ENCODE results near the gene KRTAP5-8. TPM values are rescaled to one million over a fixed set of nuclear protein-coding genes. Genes with fewer than 3 reads are reported as not detected.

Gene KRTAP5-8
- total RNA-seq, 2 donors from 2014 or later: not detected

- Mint-ChIP-seq H3K9me3 (peaks cover 0 to under 1% of the 10 kb centered on the region in 2 donors), H3K27me3 (ENCODE audit: low read depth) (no peaks in the 10 kb centered on the region), H3K36me3 (ENCODE audit: insufficient read depth in 2 of 2) (peaks cover 10 to 27% of the 10 kb centered on the region in 2 donors), H3K27ac (no peak overlapping the region), H3K4me1 (ENCODE audit: low read depth) (peaks cover 5% of the 10 kb centered on the region), H3K4me3 (no peak overlapping the region)
- no peak for ATAC-seq (replicated peaks in 1 of 2)
- DNase-seq: no peak
Observed at GRCh38 chr11:71499546-71499945, 38.3 kb upstream of the KRTAP5-8 start.

DNA sequence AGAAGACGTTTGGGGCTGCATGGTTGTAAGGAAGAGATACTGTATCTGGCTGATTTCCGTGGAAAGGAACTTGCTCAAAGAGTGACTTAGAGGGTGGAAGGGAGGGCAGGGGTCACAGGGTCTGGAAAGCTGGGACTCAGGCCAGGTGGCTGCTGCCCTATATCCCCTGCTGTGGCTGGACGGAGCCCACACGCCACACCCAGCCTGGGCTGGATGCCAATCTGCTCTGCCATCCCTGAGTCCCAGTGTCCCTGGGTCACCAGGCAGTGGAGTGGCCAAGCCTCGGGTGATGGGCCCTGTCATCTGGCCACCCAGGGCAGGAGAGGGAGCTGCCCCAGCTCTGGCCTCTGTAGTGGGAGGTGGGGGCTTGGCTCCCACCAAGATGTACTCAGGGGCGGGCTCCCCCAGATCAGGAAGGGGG is 37.2 kb upstream of the KRTAP5-8 start:
- ATAC-seq (replicated peaks in 1 of 2) (no peak), DNase-seq (no peak)
- peaks cover 12 to 22% of the 10 kb centered on the region in 2 donors for H3K36me3 Mint-ChIP-seq (ENCODE audit: insufficient read depth in 2 of 2)
- H3K4me3 Mint-ChIP-seq: no peak overlapping the region
- H3K27ac Mint-ChIP-seq: no peak overlapping the region
- no peaks in the 10 kb centered on the region for H3K27me3 Mint-ChIP-seq (ENCODE audit: low read depth)
- H3K4me1 Mint-ChIP-seq (ENCODE audit: low read depth): peaks cover 5% of the 10 kb centered on the region
- H3K9me3 Mint-ChIP-seq: peaks cover 0 to 2% of the 10 kb centered on the region in 2 donors

GRCh38 chr11:71501071-71501985 is 36.5 kb upstream of the KRTAP5-8 start:
- peaks cover 5% of the 10 kb centered on the region for H3K4me1 Mint-ChIP-seq (ENCODE audit: low read depth)
- no peak overlapping the region for H3K4me3 Mint-ChIP-seq
- H3K27ac Mint-ChIP-seq: no peak overlapping the region
- no peak for DNase-seq
- no peaks in the 10 kb centered on the region for H3K27me3 Mint-ChIP-seq (ENCODE audit: low read depth)
- H3K9me3 Mint-ChIP-seq: peaks cover 0 to 2% of the 10 kb centered on the region in 2 donors
- H3K36me3 Mint-ChIP-seq (ENCODE audit: insufficient read depth in 2 of 2): peaks cover 13 to 21% of the 10 kb centered on the region in 2 donors
- no peak for ATAC-seq (replicated peaks in 1 of 2)

DNA sequence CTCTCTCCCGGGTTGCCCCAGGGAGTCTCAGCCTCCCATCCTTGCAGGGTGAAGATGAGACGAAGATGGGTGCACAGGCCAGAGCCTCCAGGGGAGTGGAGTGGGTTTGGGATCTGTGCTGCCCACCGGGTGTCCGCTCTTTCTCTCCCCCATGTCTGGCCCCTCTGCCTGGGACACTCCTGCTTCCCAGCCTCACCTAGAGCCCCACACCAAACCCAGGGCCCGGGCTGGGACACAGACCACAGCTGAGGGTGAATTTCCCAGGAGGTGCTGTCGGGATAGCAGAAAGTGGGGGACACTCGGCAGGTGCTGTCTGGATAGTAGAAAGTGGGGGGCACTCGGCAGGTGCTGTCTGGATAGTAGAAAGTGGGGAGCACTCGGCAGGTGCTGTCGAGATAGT is 35.8 kb upstream of the KRTAP5-8 start:
- ATAC-seq (replicated peaks in 1 of 2): no peak
- peaks cover 1 to 5% of the 10 kb centered on the region in 2 donors for H3K9me3 Mint-ChIP-seq
- H3K4me1 Mint-ChIP-seq (ENCODE audit: low read depth): peaks cover 5% of the 10 kb centered on the region
- peaks cover 17 to 26% of the 10 kb centered on the region in 2 donors for H3K36me3 Mint-ChIP-seq (ENCODE audit: insufficient read depth in 2 of 2)
- H3K4me3 Mint-ChIP-seq: no peak overlapping the region
- H3K27me3 Mint-ChIP-seq (ENCODE audit: low read depth): no peaks in the 10 kb centered on the region
- H3K27ac Mint-ChIP-seq: no peak overlapping the region
- no peak for DNase-seq

DNA sequence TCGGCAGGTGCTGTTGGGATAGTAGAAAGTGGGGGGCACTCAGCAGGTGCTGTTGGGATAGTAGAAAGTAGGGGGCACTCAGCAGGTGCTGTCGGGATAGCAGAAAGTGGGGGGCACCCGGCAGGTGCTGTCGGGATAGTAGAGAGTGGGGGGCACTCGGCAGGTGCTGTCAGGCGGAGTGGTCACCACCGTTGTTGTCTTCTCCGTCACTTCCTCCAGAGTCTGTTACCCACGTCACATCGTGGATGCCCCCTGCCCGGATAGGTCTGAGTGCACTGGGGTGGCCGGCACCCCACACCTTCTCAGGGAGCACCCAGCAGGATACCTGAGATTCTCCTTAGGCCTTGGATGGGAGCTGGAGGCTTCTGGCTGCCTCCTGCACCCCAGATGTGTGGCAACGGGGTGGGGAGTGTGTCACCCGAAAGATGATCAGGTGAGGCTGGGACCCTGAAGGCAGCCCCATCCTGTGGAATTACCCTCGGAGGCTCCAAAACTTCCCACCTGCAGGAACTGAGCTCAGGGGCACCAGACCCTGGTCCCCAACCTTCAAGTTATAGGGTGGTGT is 34.9 kb upstream of the KRTAP5-8 start:
- ATAC-seq (replicated peaks in 1 of 2) (no peak), DNase-seq (no peak)
- Mint-ChIP-seq H3K27me3 (ENCODE audit: low read depth) (no peaks in the 10 kb centered on the region), H3K27ac (no peak overlapping the region), H3K9me3 (peaks cover 5 to 9% of the 10 kb centered on the region in 2 donors), H3K4me3 (no peak overlapping the region), H3K4me1 (ENCODE audit: low read depth) (peaks cover 5% of the 10 kb centered on the region), H3K36me3 (ENCODE audit: insufficient read depth in 2 of 2) (peaks cover 20 to 29% of the 10 kb centered on the region in 2 donors)

GRCh38 chr11:71504531-71504930 is 33.3 kb upstream of the KRTAP5-8 start:
- Mint-ChIP-seq H3K4me1 (ENCODE audit: low read depth) (no peaks in the 10 kb centered on the region), H3K9me3 (peaks cover 10 to 19% of the 10 kb centered on the region in 2 donors), H3K36me3 (ENCODE audit: insufficient read depth in 2 of 2) (peaks cover 18 to 23% of the 10 kb centered on the region in 2 donors), H3K4me3 (no peak overlapping the region), H3K27me3 (ENCODE audit: low read depth) (no peaks in the 10 kb centered on the region), H3K27ac (no peak overlapping the region)
- DNase-seq (no peak), ATAC-seq (replicated peaks in 1 of 2) (no peak)

DNA sequence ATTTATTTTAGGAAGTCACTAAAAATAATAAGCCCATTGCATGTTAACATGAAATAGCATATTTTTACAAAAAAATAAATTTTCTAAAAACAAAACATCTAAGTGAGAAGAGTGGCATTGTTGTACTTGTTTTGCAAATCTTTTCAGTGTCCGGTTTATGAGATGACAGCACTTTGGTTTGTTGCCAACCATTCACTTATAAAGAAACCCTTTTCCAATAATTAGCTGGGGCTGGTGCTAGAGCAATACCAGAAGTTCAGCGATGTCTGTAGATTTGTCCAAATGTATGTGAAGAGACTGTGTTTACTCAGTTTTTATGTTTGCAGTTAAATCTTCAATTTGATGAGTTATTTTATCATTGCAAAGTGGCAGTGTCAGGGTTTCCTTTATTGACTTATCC is 32.8 kb upstream of the KRTAP5-8 start:
- ATAC-seq (replicated peaks in 1 of 2) (no peak), DNase-seq (no peak)
- Mint-ChIP-seq H3K9me3 (peaks cover 15 to 23% of the 10 kb centered on the region in 2 donors), H3K27me3 (ENCODE audit: low read depth) (no peaks in the 10 kb centered on the region), H3K27ac (no peak overlapping the region), H3K4me1 (ENCODE audit: low read depth) (no peaks in the 10 kb centered on the region), H3K4me3 (no peak overlapping the region), H3K36me3 (ENCODE audit: insufficient read depth in 2 of 2) (peaks cover 22 to 23% of the 10 kb centered on the region in 2 donors)

- Mint-ChIP-seq H3K9me3 (peaks cover 15 to 23% of the 10 kb centered on the region in 2 donors), H3K4me1 (ENCODE audit: low read depth) (no peaks in the 10 kb centered on the region), H3K36me3 (ENCODE audit: insufficient read depth in 2 of 2) (peaks cover 20 to 22% of the 10 kb centered on the region in 2 donors), H3K27ac (no peak overlapping the region), H3K27me3 (ENCODE audit: low read depth) (no peaks in the 10 kb centered on the region), H3K4me3 (no peak overlapping the region)
- DNase-seq (no peak), ATAC-seq (replicated peaks in 1 of 2) (no peak)
Observed at GRCh38 chr11:71505781-71506180, 32.0 kb upstream of the KRTAP5-8 start.

DNA sequence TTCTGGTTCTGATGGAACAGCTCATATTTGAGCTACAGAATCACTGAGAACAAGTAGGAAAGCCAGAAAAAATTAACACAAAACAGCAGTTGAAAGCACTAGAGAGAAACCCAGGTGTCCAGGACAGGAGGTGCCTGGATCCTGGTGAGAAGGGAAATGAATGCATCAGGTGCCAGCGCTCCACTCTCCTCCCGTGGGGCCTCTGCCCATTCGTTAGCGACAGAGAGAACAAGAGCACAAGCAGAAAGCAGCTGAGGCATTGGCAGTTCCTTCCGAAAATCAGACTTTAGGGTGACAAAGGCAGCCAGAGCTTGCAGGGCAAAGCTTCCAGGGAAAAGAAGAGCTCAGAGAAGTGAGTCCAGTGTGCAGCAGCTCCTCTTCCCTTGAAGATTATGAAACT is 30.7 kb upstream of the KRTAP5-8 start:
- no peak overlapping the region for H3K4me3 Mint-ChIP-seq
- DNase-seq (no peak), ATAC-seq (replicated peaks in 1 of 2) (no peak)
- no peaks in the 10 kb centered on the region for H3K27me3 Mint-ChIP-seq (ENCODE audit: low read depth)
- H3K36me3 Mint-ChIP-seq (ENCODE audit: insufficient read depth in 2 of 2): peaks cover 25% of the 10 kb centered on the region in 2 donors
- no peaks in the 10 kb centered on the region for H3K4me1 Mint-ChIP-seq (ENCODE audit: low read depth)
- H3K9me3 Mint-ChIP-seq: peaks cover 20 to 27% of the 10 kb centered on the region in 2 donors
- no peak overlapping the region for H3K27ac Mint-ChIP-seq

DNA sequence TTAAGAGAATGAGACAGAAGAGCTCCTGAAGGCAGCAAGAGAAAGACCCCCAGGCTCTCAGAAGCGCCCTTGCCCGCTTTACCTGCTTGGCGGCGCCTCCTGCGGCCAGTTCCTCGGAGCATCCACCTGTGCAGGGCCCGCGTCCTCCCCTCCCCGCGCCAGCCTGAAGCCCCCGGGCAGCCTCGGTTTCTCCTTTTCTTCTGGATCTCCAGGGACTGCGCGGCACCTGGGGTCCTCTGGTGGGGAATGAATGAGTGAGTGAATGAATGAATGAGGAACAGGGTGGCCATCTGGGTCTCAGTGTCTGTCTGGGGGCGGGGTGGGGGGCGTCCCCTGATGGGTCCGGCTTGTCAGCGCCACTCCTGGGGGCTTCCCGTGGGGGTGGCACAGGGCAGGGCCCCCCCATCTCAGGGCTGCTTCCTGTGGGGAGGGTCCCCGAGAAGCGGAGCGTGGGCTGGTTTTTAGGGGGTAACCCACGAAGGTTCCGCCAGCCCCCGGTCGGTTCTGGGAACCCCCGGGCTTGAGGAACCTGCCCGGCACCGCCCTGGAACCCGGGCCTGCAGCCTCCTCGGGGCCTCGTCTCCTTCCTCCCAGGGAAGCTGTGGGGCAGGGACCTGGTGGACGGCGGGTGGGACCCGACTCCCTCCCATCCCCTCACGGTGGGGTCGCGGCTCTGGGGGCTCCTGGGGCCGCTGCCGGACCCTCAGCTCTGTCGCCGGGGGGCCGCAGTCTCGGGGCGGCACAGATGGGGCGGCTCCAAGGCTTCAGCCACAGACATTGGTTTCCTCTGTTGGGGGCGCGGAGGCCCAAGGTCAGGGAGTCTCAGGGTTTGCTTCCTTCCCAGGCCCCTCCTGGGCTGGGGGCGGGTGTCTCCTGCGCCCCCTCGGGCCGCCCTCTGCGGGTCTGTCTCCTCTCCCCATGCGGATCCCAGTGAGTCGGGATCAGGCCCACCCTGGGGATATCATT is 19.0 kb upstream of the KRTAP5-8 start:
- no peak overlapping the region for H3K4me3 Mint-ChIP-seq
- peaks cover 1% of the 10 kb centered on the region in 2 donors for H3K36me3 Mint-ChIP-seq (ENCODE audit: insufficient read depth in 2 of 2)
- no peaks in the 10 kb centered on the region for H3K4me1 Mint-ChIP-seq (ENCODE audit: low read depth)
- no peaks in the 10 kb centered on the region for H3K27me3 Mint-ChIP-seq (ENCODE audit: low read depth)
- peaks cover 3 to 6% of the 10 kb centered on the region in 2 donors for H3K9me3 Mint-ChIP-seq
- ATAC-seq (replicated peaks in 1 of 2) (no peak), DNase-seq (no peak)
- no peak overlapping the region for H3K27ac Mint-ChIP-seq

- no peaks in the 10 kb centered on the region for H3K4me1 Mint-ChIP-seq (ENCODE audit: low read depth)
- H3K9me3 Mint-ChIP-seq: peaks cover 3 to 6% of the 10 kb centered on the region in 2 donors
- no peak overlapping the region for H3K4me3 Mint-ChIP-seq
- H3K27ac Mint-ChIP-seq: no peak overlapping the region
- DNase-seq (no peak), ATAC-seq (replicated peaks in 1 of 2) (no peak)
- H3K36me3 Mint-ChIP-seq (ENCODE audit: insufficient read depth in 2 of 2): peaks cover 0 to 1% of the 10 kb centered on the region in 2 donors
- H3K27me3 Mint-ChIP-seq (ENCODE audit: low read depth): no peaks in the 10 kb centered on the region
Observed at GRCh38 chr11:71519546-71519945, 18.3 kb upstream of the KRTAP5-8 start.

- ATAC-seq (replicated peaks in 1 of 2) (no peak), DNase-seq (no peak)
- peaks cover 0 to 1% of the 10 kb centered on the region in 2 donors for H3K36me3 Mint-ChIP-seq (ENCODE audit: insufficient read depth in 2 of 2)
- H3K9me3 Mint-ChIP-seq: peaks cover 3 to 6% of the 10 kb centered on the region in 2 donors
- H3K27ac Mint-ChIP-seq: no peak overlapping the region
- no peaks in the 10 kb centered on the region for H3K4me1 Mint-ChIP-seq (ENCODE audit: low read depth)
- no peak overlapping the region for H3K4me3 Mint-ChIP-seq
- H3K27me3 Mint-ChIP-seq (ENCODE audit: low read depth): peaks cover under 1% of the 10 kb centered on the region
Observed at GRCh38 chr11:71525188-71525937, 12.5 kb upstream of the KRTAP5-8 start.
